Gastrocnemius medialis (tissue), 4 donors: Measurements from ENCODE around the gene PTGDR2. TPM values are rescaled to one million over a fixed set of nuclear protein-coding genes. Genes with fewer than 3 reads are reported as not detected.

Experiments used
- ATAC-seq, 2 donors: fragments of 150-250 bp; one replicate each; pipeline ENCODE4 v1.9.1; 2016
- DNase-seq, 2 donors: peaks; one replicate each; pipeline ENCODE4 v3.0.0-alpha.2; 2019
- H3K27ac ChIP-seq, 4 donors: fragments of 200-600 bp; sonication (generic); 1 replicate in 1 of 4; 2 replicates in 3 of 4; pipeline ENCODE4 v1.5.1; 2016 to 2018; ENCODE audit warnings: mild to moderate bottlenecking in 2 of 4, moderate library complexity in 1 of 4
- H3K27me3 ChIP-seq, 3 donors: fragments of 200-600 bp; sonication (generic) in 2 of 3; 1 replicate in 1 of 3; 2 replicates in 2 of 3; pipeline versions ENCODE4 v1.5.1 to v1.6.0; 2016 to 2019; ENCODE audit warnings: mild to moderate bottlenecking in 1 of 3, moderate library complexity in 1 of 3
- H3K36me3 ChIP-seq, 2 donors: fragments of 200-600 bp; sonication (generic) in 1 of 2; one replicate each; pipeline ENCODE4 v1.5.1; 2017 to 2018
- H3K4me1 ChIP-seq, 2 donors: fragments of 200-600 bp; sonication (generic) in 1 of 2; one replicate each; pipeline ENCODE4 v1.5.1; 2016 to 2017; ENCODE audit warnings: mild to moderate bottlenecking in 2 of 2
- H3K4me3 ChIP-seq, 4 donors: fragments of 200-600 bp; sonication (generic) in 3 of 4; 1 replicate in 1 of 4; 2 replicates in 3 of 4; pipeline ENCODE4 v1.5.1; 2016 to 2019; ENCODE audit warnings: mild to moderate bottlenecking in 2 of 4
- H3K9me3 ChIP-seq, 3 donors: fragments of 200-600 bp; sonication (generic) in 2 of 3; 1 replicate in 1 of 3; 2 replicates in 2 of 3; pipeline ENCODE4 v1.5.1; 2016 to 2019
- POLR2A ChIP-seq, 2 donors: fragments of 450-650 bp; IDR thresholded peaks; one replicate each; pipeline ENCODE4 v1.6.1; 2017; ENCODE audit warnings: antibody characterized with exemption in 2 of 2, mild to moderate bottlenecking in 2 of 2, moderate library complexity in 2 of 2
- in situ Hi-C, 4 donors: fragments of 200-750 bp; cut with MboI; loops; one replicate each; pipeline versions ENCODE4 v1.15.0 to v1.8.0; 2017; ENCODE audit warnings: low sequenced_read_pairs in 4 of 4
- intact Hi-C: fragments of 100-400 bp; cut with DNase I; formaldehyde crosslinking; loops from one replicate; pipeline ENCODE4 v1.15.1; 2023; ENCODE audit warnings: low total_unique reads
- total RNA-seq, 4 donors: library from RNA; depleted of rRNA; stranded (reverse); fragments of >200 nt; gene quantifications; one replicate each; pipeline versions ENCODE4 v1.1.0 to v1.2.3, GENCODE V29; 2016
- TF ChIP-seq, protein P1 (sequence below), 5 experiments: fragments of 450-650 bp in 3 of 5; fragments of 200-600 bp in 2 of 5; sonication (generic) in 2 of 5; IDR thresholded peaks in 4 of 5; conservative IDR thresholded peaks in 1 of 5; 1 replicate in 4 of 5; 2 replicates in 1 of 5; pipeline ENCODE4 v1.5.1; 2016 to 2019; ENCODE audit warnings: antibody characterized with exemption in 5 of 5, mild to moderate bottlenecking in 3 of 5, moderate library complexity in 3 of 5

Gene PTGDR2
- total RNA-seq, 4 donors from 2014 or later, result 0.40 to 4.3 (median 1.3) TPM

GRCh38 chr11:60847281-60847680 lies 8.5 kb downstream of the PTGDR2 start:
- peaks cover 18 to 26% of the 10 kb centered on the region in 2 donors for H3K4me1 ChIP-seq
- peaks cover 0 to 47% of the 10 kb centered on the region in 2 donors for H3K36me3 ChIP-seq
- no peaks in the 10 kb centered on the region for H3K9me3 ChIP-seq
- no peak for ATAC-seq
- H3K4me3 ChIP-seq, result no peak overlapping the region
- H3K27me3 ChIP-seq, result no peaks in the 10 kb centered on the region
- intact Hi-C loops (no loop called here), in situ Hi-C loops (loop anchor here (25.0 kb wide), 2 partner anchors 290 to 340 kb away; no protein-coding TSS in a partner anchor)
- no peak overlapping the region for H3K27ac ChIP-seq
- no peak for TF ChIP-seq POLR2A (IDR thresholded peaks at IDR 0.05)
- TF ChIP-seq, protein P1, sequence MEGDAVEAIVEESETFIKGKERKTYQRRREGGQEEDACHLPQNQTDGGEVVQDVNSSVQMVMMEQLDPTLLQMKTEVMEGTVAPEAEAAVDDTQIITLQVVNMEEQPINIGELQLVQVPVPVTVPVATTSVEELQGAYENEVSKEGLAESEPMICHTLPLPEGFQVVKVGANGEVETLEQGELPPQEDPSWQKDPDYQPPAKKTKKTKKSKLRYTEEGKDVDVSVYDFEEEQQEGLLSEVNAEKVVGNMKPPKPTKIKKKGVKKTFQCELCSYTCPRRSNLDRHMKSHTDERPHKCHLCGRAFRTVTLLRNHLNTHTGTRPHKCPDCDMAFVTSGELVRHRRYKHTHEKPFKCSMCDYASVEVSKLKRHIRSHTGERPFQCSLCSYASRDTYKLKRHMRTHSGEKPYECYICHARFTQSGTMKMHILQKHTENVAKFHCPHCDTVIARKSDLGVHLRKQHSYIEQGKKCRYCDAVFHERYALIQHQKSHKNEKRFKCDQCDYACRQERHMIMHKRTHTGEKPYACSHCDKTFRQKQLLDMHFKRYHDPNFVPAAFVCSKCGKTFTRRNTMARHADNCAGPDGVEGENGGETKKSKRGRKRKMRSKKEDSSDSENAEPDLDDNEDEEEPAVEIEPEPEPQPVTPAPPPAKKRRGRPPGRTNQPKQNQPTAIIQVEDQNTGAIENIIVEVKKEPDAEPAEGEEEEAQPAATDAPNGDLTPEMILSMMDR (IDR thresholded peaks at IDR 0.05 in 4 of 5, conservative IDR thresholded peaks at IDR 0.05 in 1 of 5), result no peak
- DNase-seq, result no peak

DNA sequence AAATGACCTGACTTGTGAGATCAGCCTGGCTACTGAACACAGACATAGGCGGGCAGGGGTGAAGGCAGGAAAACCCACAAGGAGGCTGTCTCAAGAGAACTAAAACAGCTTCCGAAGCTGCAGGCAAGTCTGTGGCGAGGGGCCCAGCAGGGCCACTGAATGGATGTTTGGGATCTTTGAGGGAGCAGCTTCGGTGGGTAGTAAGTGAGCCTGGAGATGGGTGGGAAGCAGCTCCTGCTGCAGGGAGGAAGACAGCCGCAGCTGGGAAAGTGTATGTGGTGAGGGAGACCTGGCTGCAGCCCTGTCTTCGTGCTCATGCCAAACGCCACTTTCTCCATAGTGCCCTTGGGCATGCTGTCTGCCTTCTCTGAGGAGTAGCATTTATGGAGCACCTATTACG lies 10.4 kb downstream of the PTGDR2 start:
- Histone ChIP-seq H3K27ac (no peak overlapping the region), H3K36me3 (peaks cover 0 to 28% of the 10 kb centered on the region in 2 donors), H3K4me3 (no peak overlapping the region), H3K27me3 (no peaks in the 10 kb centered on the region), H3K4me1 (peaks cover 25 to 31% of the 10 kb centered on the region in 2 donors), H3K9me3 (no peaks in the 10 kb centered on the region)
- in situ Hi-C loops, result loop anchor here (25.0 kb wide), 2 partner anchors 292 to 342 kb away; no protein-coding TSS in a partner anchor
- no peak for DNase-seq
- no peak for ATAC-seq
- intact Hi-C loops, result no loop called here
- TF ChIP-seq, protein P1 (IDR thresholded peaks at IDR 0.05 in 4 of 5, conservative IDR thresholded peaks at IDR 0.05 in 1 of 5), result no peak
- no peak for TF ChIP-seq POLR2A (IDR thresholded peaks at IDR 0.05)

- H3K27ac ChIP-seq, result peak overlapping the region in 2 of 4 donors; percentile 5 to 83
- H3K36me3 ChIP-seq, result peaks cover 0 to 23% of the 10 kb centered on the region in 2 donors
- DNase-seq (no peak), ATAC-seq (no peak)
- in situ Hi-C loops (loop anchor here (5.0 to 25.0 kb wide), 3 partner anchors 47 to 342 kb away; no protein-coding TSS in a partner anchor), intact Hi-C loops (no loop called here)
- no peaks in the 10 kb centered on the region for H3K9me3 ChIP-seq
- peaks cover 25 to 31% of the 10 kb centered on the region in 2 donors for H3K4me1 ChIP-seq
- H3K4me3 ChIP-seq, result peak overlapping the region in 2 of 4 donors; percentile 76 to 92
- no peaks in the 10 kb centered on the region for H3K27me3 ChIP-seq
- TF ChIP-seq, protein P1 (IDR thresholded peaks at IDR 0.05 in 4 of 5, conservative IDR thresholded peaks at IDR 0.05 in 1 of 5), result no peak
- TF ChIP-seq POLR2A (IDR thresholded peaks at IDR 0.05), result no peak
Observed at GRCh38 chr11:60844870-60845221, 10.9 kb downstream of the PTGDR2 start.

- Histone ChIP-seq H3K9me3 (no peaks in the 10 kb centered on the region), H3K27me3 (no peaks in the 10 kb centered on the region), H3K4me1 (peaks cover 25 to 31% of the 10 kb centered on the region in 2 donors), H3K36me3 (peaks cover 0 to 17% of the 10 kb centered on the region in 2 donors), H3K4me3 (peak overlapping the region; percentile 76 to 95 (median 88)), H3K27ac (peak overlapping the region in 3 of 4 donors; percentile 79 to 87 (median 83))
- in situ Hi-C loops (loop anchor here (5.0 to 25.0 kb wide), 3 partner anchors 48 to 343 kb away; no protein-coding TSS in a partner anchor), intact Hi-C loops (no loop called here)
- ATAC-seq (no peak), DNase-seq (no peak)
- TF ChIP-seq, protein P1 (IDR thresholded peaks at IDR 0.05 in 4 of 5, conservative IDR thresholded peaks at IDR 0.05 in 1 of 5), result no peak
- TF ChIP-seq POLR2A (IDR thresholded peaks at IDR 0.05), result no peak
Observed at GRCh38 chr11:60844045-60844869, 11.5 kb downstream of the PTGDR2 start.
